Subcutaneous adipose tissue (tissue), 4 donors: Measurements from ENCODE around the gene MYO16. TPM values are rescaled to one million over a fixed set of nuclear protein-coding genes. Genes with fewer than 3 reads are reported as not detected.

Experiments
- CTCF ChIP-seq: fragments of 450-650 bp; IDR thresholded peaks from one replicate; pipeline ENCODE4 v1.5.1; 2016; ENCODE audit warnings: low read depth, mild to moderate bottlenecking, control low read depth, antibody characterized with exemption, moderate library complexity
- total RNA-seq, 4 donors: library from RNA; depleted of rRNA; stranded (reverse); fragments of >200 nt; gene quantifications; one replicate each; pipeline ENCODE4 v1.1.0, GENCODE V29; 2016

Gene MYO16
- total RNA-seq, 4 donors from 2014 or later: 0.44 to 1.1 (median 0.58) TPM

- TF ChIP-seq CTCF: no peak
Observed at GRCh38 chr13:108752276-108752675, 122.9 kb downstream of the MYO16 start.

- TF ChIP-seq CTCF: no peak
Observed at GRCh38 chr13:108755083-108755482, 125.7 kb downstream of the MYO16 start.

GRCh38 chr13:108760129-108760528, 130.7 kb downstream of the MYO16 start:
- no peak for TF ChIP-seq CTCF

- no peak for TF ChIP-seq CTCF
Observed at GRCh38 chr13:108760541-108760940, 131.1 kb downstream of the MYO16 start.

- TF ChIP-seq CTCF: no peak
Observed at GRCh38 chr13:108768035-108768434, 138.6 kb downstream of the MYO16 start.

- no peak for TF ChIP-seq CTCF
Observed at GRCh38 chr13:108769213-108770070, 140.0 kb downstream of the MYO16 start.

- no peak for TF ChIP-seq CTCF
Observed at GRCh38 chr13:108775597-108775996, 146.2 kb downstream of the MYO16 start.
